HG03175 (cell line): ENCODE results near the gene CASP7.

Source experiments
- ATAC-seq: cut with Tn5 transposase; IDR thresholded peaks from one replicate; pipeline ENCODE4 v1.9.1; 2021; ENCODE audit warnings: mild to moderate bottlenecking, moderate library complexity; ENCODE audit not compliant: unreplicated experiment

Gene CASP7

DNA sequence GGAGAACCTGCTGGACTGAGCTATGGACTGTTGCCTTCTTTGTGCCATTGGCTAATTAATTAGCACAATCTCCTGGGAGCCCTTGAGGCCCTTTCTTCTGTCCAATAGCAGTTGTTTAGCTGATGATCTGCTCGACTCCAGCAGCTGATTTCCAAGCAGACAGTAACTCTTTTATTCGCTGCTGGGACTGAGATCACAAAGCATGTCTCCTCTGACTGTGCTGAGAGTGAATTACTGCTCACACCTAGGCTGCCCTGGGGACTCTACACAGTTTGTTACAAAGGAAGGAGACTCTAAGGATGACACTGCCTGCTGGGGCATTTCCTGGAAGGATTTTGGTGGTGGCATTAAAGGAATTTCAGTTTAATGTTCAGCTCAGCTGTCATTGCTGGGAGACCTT is 31.4 kb downstream of the CASP7 start:
- ATAC-seq, result no peak

DNA sequence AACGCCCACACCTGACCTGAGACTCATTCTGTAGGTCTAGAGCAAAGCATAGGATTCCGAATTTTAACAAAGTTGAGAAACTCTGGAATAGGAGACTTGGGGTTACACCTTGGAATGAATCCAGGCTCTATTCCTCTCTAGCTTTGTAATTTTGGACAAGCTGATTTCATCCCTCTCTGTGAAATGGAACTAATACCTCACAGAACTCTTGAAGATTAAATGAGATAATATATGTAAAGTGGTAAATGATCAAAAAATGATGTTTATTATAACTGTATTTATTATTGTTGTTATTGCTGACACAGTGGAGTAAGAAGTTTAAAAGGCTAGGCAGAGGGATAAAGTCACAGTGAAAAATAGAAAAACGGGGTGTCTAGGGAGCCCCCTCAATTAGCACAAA is 32.3 kb downstream of the CASP7 start:
- no peak for ATAC-seq

DNA sequence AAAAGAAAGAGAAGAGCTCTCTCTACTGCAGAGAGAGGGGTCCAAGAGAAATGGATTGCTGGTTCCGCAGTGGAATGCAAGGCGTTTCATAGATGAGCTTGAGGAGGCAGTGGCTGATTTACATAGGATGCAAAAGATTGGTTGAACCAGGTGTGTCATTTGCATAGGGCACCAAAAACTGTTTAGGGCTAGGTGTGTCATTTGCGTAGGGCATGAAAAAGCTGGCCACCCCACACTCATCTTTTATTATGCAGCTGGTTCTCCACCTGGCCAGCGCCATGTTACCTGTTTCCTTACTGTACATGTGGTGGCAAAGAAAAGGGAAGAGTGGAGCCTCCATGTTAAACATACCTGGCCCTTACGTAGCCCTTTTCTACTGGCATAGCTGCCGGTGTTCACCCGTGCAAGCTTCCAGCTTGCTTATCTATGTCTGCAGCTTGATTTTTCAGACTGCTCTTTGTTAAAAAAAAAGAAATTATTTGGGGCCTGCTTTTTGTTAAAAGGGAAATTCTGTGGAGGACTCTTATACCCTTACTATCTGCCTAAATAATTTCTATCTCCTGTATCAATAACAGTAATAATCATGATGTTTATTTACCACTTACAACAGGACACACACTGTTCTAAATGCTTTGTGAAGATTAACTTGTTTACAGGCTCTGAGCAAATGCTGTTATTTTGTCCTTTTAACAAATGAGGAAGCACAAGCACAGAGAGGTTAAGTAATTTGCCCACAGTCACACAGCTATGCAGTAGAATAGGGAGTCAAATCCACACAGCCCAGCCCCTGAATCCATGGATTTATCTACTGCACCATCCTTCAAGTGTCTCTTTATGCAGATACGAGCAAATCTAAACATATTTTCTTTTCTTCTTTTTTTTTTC is 33.3 kb downstream of the CASP7 start:
- no peak for ATAC-seq

DNA sequence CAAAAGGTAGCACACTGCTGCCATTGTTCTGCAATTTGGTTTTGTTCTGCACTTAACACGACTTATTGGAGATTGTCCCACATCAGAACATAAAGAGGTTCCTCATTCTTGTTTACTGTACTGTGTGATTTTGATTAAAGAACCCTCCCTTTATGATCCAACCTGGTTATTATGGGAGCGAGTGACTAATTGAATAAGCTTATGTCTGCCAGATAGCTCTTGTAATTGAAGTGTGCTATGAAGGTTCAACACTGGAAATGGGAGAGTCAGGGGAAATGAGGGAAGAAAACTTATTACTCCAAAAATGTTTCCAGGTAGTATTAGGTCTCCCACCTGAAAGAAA is 33.9 kb downstream of the CASP7 start:
- no peak for ATAC-seq

DNA sequence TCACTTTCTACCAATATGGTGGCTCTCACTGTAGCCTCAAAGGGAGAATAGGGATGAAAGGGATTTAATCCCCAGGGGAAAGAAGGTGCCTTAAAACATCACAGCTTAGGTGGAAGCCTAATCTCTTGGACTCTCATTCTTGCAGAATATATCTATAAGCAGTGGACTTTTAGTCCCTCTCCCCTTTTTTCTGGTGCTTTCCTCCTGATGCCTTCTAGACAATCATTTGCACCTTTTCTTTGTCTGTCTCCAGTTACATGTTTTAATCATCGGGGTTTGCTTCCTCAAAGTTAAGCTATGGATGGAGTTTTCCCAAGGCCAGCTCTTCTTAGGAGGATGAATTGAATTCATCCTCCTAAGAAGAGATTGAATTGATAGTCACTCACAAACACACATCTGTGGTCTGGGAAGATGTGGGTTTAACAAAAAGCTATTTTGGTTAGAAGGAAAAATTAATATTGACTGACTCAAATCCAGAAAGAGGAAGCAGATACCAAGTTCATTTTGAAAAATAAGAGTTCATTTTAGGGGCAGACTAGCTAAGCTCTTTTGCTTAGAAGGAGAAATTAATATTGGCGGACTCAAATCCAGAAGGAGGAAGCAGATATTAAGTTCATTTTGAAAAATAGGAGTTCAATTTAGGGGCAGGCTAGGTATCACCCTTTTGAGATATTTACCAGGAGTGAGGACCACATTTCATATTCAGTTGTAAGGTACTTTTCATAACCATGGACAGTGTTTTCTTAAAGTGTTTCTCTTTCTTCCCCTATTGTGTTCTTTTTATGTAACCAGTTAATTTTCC is 36.6 kb downstream of the CASP7 start:
- no peak for ATAC-seq

DNA sequence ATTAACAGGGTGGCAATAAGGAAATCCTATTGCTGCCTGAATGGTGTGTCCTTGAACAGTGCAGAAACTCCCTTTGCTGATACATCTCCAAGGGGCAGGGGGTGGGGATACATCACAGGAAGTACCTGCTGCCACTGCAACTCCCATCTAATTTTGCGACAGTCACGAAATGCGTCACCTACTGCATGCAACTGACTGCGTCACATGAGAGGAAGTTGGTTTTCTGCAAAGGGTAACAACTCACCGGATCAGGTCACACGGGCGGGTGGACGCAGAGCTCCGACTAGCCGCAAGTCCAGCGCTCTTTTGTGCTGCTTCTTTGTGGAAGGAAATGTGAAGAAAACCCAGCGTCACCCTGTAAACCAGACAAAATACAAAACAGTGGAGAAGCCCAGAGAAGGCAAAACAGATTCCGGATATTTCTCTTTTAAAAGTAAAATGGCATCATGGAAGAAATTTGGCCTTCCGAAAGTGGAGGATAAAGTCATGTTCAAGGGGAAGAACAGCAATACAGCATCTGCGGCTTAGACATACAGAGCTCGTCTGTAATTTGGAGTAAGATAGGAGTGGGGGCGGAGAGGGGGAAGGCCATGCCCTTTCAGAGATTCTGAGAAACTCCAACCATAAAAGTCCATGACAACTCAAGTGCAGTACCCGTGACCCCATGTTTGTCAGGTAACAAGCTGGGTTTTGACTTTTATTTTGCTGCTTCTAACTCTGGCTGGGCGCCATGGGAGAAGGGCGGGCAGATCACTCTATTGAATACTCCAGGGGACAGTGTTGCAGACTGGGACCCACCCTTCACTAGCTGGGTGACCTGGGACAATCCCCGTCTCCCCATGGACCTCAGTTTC is 39.5 kb downstream of the CASP7 start:
- no peak for ATAC-seq

DNA sequence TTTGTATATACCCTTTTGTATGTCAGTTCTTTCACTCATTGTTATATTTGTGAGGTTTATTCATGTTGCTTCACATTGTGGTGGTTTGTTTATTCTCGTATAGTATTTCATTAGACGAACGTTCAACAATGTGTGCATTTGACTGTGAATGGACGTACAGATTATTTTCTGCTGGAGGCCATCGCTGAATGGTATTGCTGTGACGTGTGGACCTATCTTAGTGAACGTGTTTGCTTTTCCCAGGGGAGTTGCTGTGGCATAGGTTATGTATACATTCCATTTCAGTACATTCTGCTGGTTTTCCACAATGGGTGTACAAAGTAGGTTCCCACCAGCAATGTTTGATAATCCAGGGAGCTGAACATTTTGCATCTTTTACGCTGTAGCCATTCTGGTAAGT is 40.7 kb downstream of the CASP7 start:
- no peak for ATAC-seq

DNA sequence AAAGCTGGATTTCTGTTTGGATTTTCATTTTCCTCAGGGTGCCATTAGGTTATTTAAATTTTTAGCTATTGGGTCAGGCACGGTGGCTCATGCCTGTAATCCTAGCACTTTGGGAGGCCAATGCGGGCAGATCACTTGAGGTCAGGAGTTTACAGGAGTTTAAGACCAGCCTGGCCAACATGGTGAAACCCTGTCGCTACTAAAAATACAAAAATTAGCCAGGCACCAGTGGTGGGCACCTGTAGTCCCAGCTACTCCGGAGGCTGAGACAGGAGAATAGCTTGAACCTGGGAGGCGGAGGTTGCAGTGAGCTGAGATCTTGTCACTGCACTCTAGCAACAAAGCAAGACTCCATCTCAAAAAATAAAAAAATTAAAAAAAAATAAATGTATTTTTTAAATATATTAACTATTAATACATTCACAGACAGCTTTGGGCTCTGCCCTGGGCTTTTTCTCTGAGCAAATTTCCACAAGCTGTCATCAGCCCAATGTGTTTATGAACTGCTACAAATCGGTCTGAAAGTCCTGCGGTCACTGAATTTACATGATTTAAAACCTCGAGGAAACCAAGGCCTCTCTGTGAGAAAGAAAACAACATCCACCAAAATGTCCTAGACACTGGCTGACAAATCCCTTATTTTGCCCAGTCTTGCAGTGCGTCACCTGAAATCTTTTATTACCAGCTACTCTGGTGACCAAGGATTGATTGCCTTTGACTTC is 52.6 kb downstream of the CASP7 start:
- ATAC-seq, result no peak

DNA sequence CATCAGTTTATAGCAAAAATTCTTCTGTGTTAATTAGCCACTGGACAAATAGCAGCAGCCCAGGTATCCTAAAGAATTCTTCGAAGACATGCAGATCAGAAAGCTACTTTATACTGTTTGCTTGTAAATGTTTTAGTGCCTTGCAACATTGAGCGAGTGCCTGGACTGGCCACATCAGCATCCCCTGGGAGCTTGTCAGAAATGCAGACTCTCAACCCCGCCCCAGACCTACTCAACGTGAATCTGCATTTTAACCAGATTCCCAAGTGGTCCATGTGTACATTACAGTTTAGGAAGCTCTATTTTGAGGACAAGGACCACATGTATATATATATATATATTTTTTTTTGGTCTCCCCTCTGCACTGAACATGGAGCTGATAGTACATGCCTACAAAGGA is 53.3 kb downstream of the CASP7 start:
- no peak for ATAC-seq

DNA sequence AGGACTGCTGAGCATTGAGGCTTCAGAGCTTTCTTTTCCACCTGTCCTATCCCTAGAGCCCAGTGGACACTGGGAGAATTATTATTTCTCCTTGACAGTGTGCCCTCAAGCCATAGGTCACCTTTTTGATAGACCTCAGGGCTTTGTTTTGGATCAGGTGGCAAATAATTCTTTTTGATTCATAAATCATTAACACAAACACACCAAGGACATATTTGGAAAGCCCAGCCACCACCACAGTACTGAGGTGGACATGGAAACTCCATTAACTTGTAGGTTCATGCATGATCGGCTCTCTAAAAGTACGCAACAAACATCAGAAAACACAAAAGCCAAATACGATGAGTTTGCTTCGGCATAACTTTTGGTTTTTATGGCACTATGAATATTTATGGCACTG is 53.9 kb downstream of the CASP7 start:
- no peak for ATAC-seq

DNA sequence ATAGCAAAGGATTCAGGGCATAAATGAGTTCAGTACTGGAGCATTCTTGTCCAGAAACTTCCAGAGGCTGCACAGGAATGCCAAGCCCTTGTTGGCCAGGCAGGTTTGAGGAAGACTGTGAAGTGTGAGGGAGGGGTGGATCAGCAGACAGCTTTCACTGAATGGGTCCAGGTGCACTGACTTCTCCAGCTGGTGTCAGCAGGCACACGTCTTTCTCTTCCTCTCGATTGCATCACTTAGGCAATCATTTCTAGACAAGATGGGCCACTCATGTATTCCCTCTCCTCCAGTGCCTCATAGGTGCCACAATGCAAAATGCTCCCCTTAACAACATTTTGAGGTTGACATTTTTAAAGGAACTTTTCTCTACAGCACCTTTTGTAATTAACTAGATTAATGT is 56.2 kb downstream of the CASP7 start:
- peak; percentile 75 for ATAC-seq

DNA sequence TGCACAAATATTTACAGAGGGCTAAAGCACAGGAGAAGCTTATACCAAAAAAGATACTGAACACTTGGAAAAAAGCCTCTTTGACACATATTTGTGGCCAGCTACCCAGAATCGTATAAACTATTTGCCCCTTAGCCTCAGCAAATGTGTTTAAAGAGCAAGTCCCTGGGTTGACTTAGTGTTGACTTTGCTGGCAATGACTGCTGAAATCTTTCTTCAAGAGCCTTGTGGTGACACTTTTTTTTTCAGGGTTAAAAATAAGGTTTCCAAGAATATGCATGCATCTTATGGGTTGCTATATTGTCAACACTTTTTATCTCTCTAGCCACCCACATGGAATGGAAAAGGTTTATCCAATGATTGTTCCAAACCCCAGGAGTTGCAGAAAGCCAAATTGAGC is 56.9 kb downstream of the CASP7 start:
- ATAC-seq, result no peak

DNA sequence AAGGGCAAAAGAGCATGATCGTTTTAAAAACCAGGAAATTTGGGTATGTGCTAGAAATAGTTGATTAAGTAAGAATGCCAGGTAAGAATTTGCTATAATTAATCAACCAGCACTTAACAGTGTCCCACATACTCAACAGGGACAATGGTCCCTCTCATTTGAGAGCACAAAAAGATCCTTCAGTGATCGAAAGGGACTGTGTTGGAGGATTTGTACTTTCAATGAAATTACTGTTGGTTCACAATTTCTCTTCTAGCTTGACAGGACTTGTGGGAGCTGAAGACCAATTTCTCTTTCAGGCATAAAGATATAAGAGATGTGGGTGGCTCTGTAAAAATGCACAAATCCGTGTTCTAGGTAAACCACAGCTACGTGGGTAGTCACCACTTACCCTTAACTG is 59.3 kb downstream of the CASP7 start:
- no peak for ATAC-seq

DNA sequence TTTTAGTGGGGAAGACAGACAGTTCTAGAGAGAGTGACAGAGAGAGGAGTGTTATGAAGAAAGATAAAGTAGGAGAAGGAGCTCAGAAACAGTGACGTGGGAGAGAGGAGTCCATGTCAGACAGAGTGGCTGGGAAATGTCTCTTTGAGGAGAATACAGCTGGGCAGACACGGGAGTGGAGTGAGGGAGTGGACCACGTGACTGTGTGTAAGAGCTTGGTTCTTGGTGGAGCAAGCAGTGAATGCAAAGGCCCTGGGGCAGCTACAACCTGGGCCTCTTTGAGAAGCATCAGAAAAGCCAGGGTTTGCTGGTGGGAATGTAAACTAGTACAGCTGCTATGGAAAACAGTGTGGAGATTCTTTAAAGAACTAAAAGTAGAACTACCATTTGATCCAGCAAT is 59.9 kb downstream of the CASP7 start:
- no peak for ATAC-seq

DNA sequence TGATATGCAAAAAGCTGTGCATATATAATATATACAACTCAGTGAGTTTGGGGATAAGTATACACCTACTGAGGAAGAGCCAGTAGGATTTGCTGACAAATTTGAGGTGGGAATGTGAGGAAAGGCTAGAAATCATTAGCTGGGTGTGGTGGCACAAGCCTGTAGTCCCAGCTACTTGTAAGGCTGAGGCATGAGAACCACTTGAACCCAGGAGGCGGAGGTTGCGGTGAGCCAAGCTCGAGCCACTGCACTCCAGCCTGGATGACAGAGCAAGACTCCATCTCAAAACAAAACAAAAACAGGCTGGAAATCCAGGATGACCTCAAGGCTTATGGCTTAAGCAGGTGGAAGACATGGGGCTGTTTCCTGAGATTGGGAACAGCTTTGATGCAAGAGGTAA is 61.1 kb downstream of the CASP7 start:
- no peak for ATAC-seq

DNA sequence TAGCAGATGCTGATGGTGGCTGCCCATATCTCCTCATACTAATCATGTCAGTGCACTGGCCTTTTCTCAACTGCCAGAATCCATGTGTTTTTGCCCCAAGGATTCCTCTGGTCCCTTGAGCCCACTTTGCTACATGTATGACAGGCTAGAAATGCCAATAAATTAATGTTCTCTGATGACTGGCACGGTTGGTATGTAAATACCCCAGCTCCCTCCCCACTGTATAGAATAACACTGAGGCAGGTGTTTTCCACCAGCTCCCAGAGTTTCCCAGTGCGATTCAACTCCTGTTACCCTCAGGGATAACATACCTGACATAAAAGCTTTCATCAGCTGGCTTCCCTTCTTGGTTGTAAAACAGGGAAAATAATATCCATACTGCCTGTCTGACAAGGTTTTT is 62.8 kb downstream of the CASP7 start:
- ATAC-seq, result no peak

DNA sequence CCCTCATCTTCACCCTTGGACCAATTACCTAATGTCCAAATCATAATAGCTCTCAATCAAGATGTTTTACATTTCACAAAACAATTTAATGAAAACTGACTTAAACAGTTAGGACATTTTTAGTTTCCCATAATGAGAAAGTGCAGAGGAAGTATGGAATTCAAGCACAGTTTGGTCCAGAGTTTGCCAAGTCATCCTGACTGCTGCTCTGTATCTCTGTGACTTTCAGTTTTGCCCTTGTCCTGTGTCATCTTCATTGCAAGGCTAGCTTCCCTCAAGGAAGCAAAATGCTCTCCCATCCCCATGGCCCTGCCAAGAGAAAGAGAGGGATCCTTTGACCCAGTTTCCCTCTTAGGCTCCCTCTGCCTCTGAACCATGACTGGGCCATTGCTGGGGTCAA is 63.9 kb downstream of the CASP7 start:
- ATAC-seq, result no peak

DNA sequence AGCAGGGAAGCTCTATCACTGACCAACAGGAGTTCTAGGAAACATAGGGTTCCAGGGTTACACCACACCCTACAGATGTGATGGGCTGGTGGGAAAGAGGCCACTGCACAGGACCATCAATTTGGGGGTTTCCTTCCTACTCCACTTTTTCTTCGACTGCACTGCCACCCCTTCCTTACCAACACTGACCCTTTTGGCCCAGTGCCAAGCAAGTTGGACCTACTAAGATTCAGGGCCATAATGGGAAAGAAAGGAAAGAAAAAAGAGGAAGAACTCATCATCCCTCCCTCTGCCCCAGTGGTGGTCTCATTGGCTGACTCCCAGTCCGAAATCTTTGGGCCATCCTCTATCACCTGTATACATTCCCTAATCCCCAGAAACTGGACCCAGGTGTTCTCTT is 65.7 kb downstream of the CASP7 start:
- ATAC-seq, result no peak

DNA sequence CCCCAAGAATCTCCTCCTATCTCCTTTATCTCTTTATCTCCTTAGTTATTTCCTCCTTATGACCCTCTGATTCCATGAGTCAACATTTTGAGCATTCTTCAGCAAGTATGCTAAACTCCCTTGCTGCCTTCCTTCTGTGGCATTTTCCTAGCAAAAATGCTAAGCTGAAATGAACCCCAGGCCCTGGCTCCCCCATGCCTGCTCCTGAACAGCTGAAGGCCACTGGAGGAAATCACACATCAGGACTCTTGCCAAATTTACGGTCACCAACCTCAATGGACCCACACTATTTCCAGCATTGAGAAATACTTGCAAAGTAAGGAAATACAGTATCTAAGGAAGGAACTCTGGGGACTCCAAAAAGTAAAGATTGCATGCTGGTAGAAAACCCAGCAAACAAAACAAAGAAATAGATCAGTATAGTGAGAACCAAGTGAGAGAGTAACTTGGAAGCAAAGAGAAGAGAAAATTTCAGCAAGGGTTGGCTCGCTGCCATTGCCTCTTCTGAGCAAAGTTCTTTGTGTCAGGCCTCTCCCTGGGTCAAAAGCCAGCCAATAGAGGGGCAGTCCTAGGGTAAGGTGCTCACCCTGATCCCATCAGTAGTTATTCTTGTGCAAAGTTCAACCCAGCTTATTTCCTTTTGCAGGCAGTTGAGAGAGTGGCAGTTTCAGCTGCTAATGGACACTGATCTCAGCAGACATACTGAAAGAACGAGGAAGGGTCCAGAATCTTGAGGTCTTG is 66.7 kb downstream of the CASP7 start:
- no peak for ATAC-seq

DNA sequence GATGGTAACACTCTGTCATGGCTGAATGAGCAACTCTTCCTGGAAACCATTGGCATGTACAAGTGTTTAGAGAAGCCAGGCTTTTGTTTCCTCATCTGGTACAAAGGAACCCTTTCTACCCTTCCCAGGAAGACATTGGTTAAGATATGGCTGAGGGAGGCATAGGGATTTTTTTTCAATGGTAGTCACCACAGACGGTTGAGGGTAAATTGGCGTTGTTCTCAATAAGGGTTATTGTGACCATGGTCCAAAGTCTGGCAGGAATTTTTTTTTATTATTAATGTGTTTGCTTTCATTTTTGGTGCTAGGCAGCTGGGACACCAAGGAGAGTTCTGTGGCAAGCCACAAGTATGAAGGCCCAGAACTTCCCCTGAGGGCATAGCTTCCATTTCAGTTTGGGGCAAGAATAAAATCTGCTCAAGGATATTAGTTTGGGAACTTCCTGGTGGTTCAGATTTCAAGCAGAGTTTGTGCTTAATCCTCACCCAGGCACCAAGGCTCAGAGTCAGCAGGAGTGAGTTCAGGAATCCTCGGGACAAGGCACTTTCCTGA is 71.5 kb downstream of the CASP7 start, which contains the start of gene PLEKHS1:
TSS of gene PLEKHS1 (plus strand) at position 502 of the 552 bp plus-strand sequence. CDS start 3,596 bp downstream, outside the sequence.
- no peak for ATAC-seq
